Measurements from ENCODE around the gene TTC27. TPM values are rescaled to one million over a fixed set of nuclear protein-coding genes. Genes with fewer than 3 reads are reported as not detected.

The TTC27 gene
- total RNA-seq, 1 donor, result 30.0 TPM

- peak; percentile 68 for TF ChIP-seq CTCF (IDR thresholded peaks at IDR 0.05; ENCODE audit: insufficient read depth, low read length)
- no peak overlapping the region for H3K4me3 ChIP-seq (ENCODE audit: low read depth, low read length)
- peak; percentile 82 for DNase-seq (ENCODE audit: low read depth)
Observed at GRCh38 chr2:32772638-32773447, 145.0 kb downstream of the TTC27 start.

- no peak for TF ChIP-seq CTCF (IDR thresholded peaks at IDR 0.05; ENCODE audit: insufficient read depth, low read length)
- no peak for DNase-seq (ENCODE audit: low read depth)
- no peak overlapping the region for H3K4me3 ChIP-seq (ENCODE audit: low read depth, low read length)
Observed at GRCh38 chr2:32773448-32773808, 145.6 kb downstream of the TTC27 start.

DNA sequence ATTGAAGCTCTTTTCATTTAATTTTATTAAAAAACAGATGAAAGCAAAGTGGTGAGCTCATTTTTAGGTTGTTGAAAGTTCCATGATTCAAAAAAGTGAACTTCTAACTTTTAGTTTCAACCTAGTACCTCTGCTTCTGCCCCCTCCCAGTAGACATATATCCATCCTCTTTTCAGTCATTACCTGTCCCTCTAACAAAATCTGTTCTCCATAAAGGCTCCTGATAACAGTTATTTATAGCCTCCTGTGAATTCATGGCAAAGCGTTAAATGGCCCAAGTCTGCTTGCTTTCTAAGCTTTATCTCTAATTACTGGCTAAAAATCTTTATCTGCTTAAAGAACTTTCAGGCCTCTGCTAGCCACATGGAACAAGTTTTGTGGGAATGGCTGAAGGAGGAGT is 148.1 kb downstream of the TTC27 start:
- TF ChIP-seq CTCF (IDR thresholded peaks at IDR 0.05; ENCODE audit: insufficient read depth, low read length), result no peak
- no peak for DNase-seq (ENCODE audit: low read depth)
- H3K4me3 ChIP-seq (ENCODE audit: low read depth, low read length), result no peak overlapping the region

- no peak for TF ChIP-seq CTCF (IDR thresholded peaks at IDR 0.05; ENCODE audit: insufficient read depth, low read length)
- DNase-seq (ENCODE audit: low read depth), result no peak
Observed at GRCh38 chr2:32777714-32778113, 149.9 kb downstream of the TTC27 start.

GRCh38 chr2:32780961-32781360 is 153.1 kb downstream of the TTC27 start:
- DNase-seq (ENCODE audit: low read depth), result peak; percentile 47
- no peak for TF ChIP-seq CTCF (IDR thresholded peaks at IDR 0.05; ENCODE audit: insufficient read depth, low read length)
- H3K4me3 ChIP-seq (ENCODE audit: low read depth, low read length), result no peak overlapping the region

More at GRCh38 chr2:32777714-32778113, 149.9 kb downstream of the TTC27 start:
- H3K4me3 ChIP-seq (ENCODE audit: low read depth, low read length), result no peak overlapping the region

GRCh38 chr2:32783469-32783868 is 155.6 kb downstream of the TTC27 start:
- no peak for TF ChIP-seq CTCF (IDR thresholded peaks at IDR 0.05; ENCODE audit: insufficient read depth, low read length)
- peak; percentile 29 for DNase-seq (ENCODE audit: low read depth)
- H3K4me3 ChIP-seq (ENCODE audit: low read depth, low read length), result no peak overlapping the region

GRCh38 chr2:32783933-32784332 is 156.1 kb downstream of the TTC27 start:
- no peak overlapping the region for H3K4me3 ChIP-seq (ENCODE audit: low read depth, low read length)
- TF ChIP-seq CTCF (IDR thresholded peaks at IDR 0.05; ENCODE audit: insufficient read depth, low read length), result no peak

More at GRCh38 chr2:32783933-32784332, 156.1 kb downstream of the TTC27 start:
- peak; percentile 8 for DNase-seq (ENCODE audit: low read depth)
